ENCODE results near the gene MEFV. TPM values are rescaled to one million over a fixed set of nuclear protein-coding genes. Genes with fewer than 3 reads are reported as not detected.

Gene MEFV
- total and polyA plus RNA-seq, 2 of the 4 experiments (the other 2 are of a cell fraction) = not detected

- no peaks in the 10 kb centered on the region for H3K9me1 ChIP-seq (ENCODE audit: insufficient read depth, low read length)
- no peak for TF ChIP-seq MXI1 (IDR thresholded peaks at IDR 0.05; ENCODE audit: borderline replicate concordance, low read depth, low read length)
- H2AFZ ChIP-seq (replicated peaks; ENCODE audit: low read length, poor library complexity) = no peak overlapping the region
- no peak overlapping the region for H4K91ac ChIP-seq (ENCODE audit: insufficient read depth, low read depth, low read length)
- H3K9ac ChIP-seq (ENCODE audit: low read depth, low read length) = no peak overlapping the region
- H2AK9ac ChIP-seq (replicated peaks; ENCODE audit: low read depth, low read length, poor library complexity) = no peak overlapping the region
- in situ Hi-C loops (cut with MboI; ENCODE audit: low sequenced_read_pairs) (no loop called here), dilution Hi-C loops (cut with HindIII; ENCODE audit: low sequenced_read_pairs, unreplicated experiment) (no loop called here), intact Hi-C loops (cut with micrococcal nuclease) (no loop called here)
- no peaks in the 10 kb centered on the region for H4K20me1 ChIP-seq (ENCODE audit: insufficient read depth, low read length)
- no peak overlapping the region for H3K4me2 ChIP-seq (ENCODE audit: low read depth, low read length)
- H3K79me1 ChIP-seq (ENCODE audit: low read depth in 1 of 2, low read length in 2 of 2) = no peaks in the 10 kb centered on the region
- no peak overlapping the region for H2BK5ac ChIP-seq (ENCODE audit: low read depth, low read length, poor library complexity, severe bottlenecking)
- H4K5ac ChIP-seq (ENCODE audit: low read depth, low read length) = no peak overlapping the region
- ATAC-seq (ENCODE audit: low read depth) (no peak), DNase-seq (no peak)
- H2BK120ac ChIP-seq (ENCODE audit: low read depth, low read length) = no peak overlapping the region
- CTCF ChIA-PET = interaction anchor here (0.7 kb wide), 1 partner anchor 47 kb away, joined by 3 read pairs; no protein-coding TSS in a partner anchor
- H2AK5ac ChIP-seq (ENCODE audit: low read depth, low read length) = no peak overlapping the region
- no peak overlapping the region for H2BK20ac ChIP-seq (ENCODE audit: low read depth, low read length)
- H2BK15ac ChIP-seq (ENCODE audit: low read depth, low read length) = no peak overlapping the region
- no peak overlapping the region for H3K56ac ChIP-seq (ENCODE audit: extremely low read depth, insufficient read depth, low read length)
- no peaks in the 10 kb centered on the region for H3K4me1 ChIP-seq (ENCODE audit: control insufficient read depth, insufficient read depth, low read length)
- no peak overlapping the region for H3K14ac ChIP-seq (replicated peaks; ENCODE audit: low read depth, low read length)
- no TSS peak for BruUV-seq (replicated peaks)
- no peak overlapping the region for H3K23ac ChIP-seq (ENCODE audit: low read depth, low read length)
- H3K27me3 ChIP-seq (ENCODE audit: control insufficient read depth, insufficient read depth, low read length) = peaks cover 25% of the 10 kb centered on the region
- H4K8ac ChIP-seq (ENCODE audit: low read depth in 2 of 2, low read length in 2 of 2) = no peak overlapping the region
- no peak overlapping the region for H3K18ac ChIP-seq (ENCODE audit: low read depth, low read length)
- no peak overlapping the region for H3K4me3 ChIP-seq (ENCODE audit: insufficient read depth, low read depth, low read length)
- H3K36me3 ChIP-seq (ENCODE audit: control insufficient read depth, insufficient read depth, low read length) = no peaks in the 10 kb centered on the region
- WGBS, 2 experiments (ENCODE audit: extremely low coverage in 2 of 2, insufficient read length in 1 of 2) = 50% methylated on average over 1 of the region's 7 CpGs; no CpG with 5 or more reads in 1 of the 2 experiments
- no peak overlapping the region for H3K27ac ChIP-seq (ENCODE audit: insufficient read depth, low read length)
- POLR2A ChIA-PET (ENCODE audit: unreplicated experiment) = no interaction called here
- H3K4ac ChIP-seq (ENCODE audit: low read depth, low read length) = no peak overlapping the region
- no peaks in the 10 kb centered on the region for H3K9me3 ChIP-seq (ENCODE audit: control insufficient read depth, insufficient read depth, low read length)
Measured at GRCh38 chr16:3246002-3246401, 10.4 kb downstream of the MEFV start.

Measured in IMR-90 (cell line).